ENCODE results near the gene KIF3A.

KIF3A gene

DNA sequence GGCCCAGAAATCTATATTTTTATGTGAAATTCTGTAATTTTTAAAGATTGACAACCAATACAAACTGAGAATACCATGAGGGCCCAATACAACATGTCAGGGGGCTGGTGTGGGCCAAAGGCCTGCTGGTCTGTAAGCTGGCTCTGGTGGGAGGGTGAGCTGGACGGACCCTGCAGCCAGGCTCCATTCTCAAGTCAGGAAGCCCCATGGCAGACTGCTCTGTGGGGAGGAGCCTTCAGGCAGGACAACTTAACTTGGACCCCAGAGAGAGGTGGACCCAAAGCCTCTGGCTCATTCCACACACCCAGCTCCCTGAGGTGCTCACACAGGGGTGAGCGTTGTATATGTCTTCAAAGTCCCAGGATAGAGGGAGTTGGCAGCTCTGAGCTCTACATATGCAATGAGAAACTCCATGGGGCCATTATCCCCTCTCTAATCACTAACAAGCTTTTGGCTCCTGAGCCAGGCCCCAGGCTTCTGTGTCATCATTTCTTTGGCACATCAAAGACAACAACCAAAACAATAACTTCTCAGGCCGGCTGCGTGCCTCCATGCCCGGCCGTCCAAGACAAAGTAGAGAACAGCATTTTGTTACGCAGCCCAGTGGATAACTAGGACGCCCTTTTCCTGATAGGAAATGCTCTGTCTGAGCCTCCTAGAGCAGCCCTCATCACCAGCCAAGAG, 33.3 kb upstream of the KIF3A start:
- DNase-seq, result no peak

DNA sequence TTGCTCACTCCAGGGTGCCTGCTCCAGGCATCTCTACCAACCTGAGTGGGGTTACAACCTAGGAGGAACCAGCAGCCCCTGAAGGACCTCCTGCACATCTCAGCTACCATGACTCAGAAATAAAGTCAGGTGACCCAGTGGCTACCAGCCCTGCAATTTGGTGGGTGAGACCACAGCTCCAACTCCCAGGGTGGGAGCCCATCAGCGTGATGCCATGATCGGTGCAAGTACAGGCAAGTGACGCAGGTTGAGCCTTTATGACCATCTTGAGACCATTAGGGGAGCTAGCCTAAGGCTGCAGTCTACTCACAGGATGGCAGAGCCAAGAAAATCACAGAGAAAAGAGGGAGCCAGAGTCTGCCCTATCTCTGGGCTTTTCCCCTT, 31.1 kb upstream of the KIF3A start:
- DNase-seq, result no peak

DNA sequence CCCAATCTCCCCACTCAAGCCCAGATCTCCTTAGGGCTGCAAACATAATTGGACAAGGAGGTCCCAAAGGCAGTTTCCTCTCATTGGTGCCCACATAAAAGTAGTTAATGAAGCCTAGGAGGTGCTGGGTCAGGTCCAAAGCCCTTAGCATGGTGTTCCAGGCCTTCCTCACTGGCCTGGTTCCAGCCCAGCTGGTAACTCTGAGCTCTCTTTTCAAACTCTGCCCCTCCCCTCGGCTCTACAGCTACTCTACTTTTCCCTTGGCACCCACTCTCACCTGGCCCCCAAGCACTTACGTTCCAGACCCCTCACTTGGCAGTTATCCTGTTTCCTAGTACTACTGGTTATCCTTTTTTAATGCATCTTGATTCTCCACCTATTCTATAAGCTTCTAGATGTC, 29.8 kb upstream of the KIF3A start:
- DNase-seq, result no peak

DNA sequence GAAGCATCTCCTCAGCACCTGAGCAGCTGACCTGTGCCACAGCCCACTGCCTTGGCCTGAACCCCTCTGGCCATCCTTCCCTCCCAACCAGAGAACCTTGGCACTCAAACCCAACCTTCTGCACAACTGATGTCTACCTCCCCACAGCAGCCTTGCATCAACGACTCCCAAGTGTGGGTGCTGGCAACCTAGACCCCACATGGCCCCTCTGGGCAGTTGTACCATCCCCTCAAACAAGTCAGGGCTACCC, 29.4 kb upstream of the KIF3A start:
- no peak for DNase-seq

DNA sequence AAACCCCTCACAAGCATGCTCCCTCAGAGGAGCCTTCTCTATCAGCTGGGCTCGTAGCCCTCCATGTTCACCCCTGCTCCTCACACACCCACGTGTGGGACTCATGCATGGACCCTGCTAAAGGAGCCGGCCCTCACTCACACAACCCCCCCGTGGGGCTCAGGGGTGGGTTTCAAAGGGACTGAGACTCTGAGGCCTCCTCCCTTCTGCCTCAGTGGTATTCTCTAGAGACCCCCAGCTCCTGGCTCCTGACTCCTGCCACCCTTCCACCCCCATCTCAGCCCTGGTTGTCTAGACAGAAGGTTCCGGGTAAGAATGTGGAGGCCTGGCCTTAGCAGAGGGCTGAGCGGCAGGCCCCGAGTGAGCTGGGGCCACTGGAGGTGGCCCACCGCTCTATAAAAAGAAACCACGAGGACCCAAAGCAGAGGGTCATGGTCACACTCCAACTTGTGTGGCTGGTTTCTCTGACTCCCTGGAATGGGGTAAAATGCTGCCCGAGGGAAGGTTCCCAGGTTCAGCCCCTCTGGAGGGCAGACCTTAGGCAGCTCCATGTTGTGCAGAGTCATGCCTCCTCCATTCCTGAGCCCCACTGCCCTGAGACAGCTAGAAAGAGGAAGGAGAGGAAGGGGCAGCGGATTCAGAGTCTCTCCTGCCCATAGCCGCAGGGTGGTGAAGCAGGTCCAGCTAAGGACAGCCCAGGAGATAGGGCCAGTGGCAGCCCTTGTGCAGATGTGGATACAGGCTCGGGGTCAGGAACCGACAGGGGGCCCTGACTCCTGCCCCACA, 28.9 kb upstream of the KIF3A start:
- DNase-seq, result no peak

DNA sequence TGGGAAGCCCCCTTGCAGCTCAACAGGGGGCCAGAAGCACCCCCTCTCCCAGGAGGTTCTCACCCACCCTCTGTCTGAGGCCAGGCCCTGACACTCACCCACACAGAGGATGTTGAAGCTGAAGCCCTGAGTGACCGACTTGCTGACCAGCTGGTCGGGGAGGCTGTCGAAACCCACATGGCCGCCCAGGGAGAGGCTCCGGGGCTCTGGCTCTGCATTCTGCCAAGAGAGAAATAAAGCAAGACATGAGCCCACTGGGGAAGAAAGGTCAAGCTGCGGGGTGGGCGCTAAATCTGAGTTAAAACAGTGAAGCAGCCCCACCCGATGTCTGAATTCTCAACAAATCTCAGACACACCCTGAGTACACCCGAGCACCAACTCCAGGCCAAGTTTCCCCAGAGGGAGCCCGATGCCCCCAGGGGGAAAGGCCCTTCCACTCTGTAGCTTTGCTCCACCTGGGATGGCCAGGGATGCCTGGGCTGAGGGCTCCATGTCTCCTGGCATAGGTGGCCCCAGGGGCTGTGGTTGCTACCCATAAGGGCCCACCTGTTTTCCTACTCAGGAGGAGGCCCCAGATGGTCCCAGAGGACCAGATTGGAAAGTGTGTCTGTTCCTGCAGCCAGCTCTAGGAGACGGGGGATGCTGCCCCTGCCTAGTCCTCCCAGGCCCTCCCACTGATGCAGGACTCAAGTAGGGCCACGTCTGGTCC, 28.1 kb upstream of the KIF3A start:
- no peak for DNase-seq

DNA sequence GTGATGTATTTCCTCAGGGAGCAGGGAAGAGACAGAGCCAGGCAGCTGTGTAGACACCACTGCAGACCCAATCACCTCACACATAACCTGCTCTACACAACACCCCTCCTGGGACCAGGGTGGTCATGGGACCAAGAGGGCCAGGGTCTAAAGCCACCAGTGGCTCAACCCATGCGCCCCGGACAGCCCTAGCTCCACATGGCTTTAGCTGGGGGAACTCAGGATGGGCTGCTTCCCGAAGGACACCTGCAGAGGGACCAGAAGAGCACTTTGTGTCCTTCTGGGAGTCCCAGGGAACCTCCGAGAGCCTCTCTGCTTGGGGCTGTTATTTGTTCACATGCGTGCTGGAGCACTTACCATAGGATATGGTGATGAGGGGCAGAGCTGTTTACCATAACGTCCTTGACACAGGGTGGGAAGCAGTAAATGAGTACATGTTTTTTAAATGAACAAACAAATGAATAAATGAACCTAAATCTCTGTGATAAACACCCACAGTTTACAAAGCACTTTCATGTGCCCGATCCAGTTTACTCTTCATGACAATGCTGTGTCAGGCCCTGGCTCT, 27.4 kb upstream of the KIF3A start:
- no peak for DNase-seq

DNA sequence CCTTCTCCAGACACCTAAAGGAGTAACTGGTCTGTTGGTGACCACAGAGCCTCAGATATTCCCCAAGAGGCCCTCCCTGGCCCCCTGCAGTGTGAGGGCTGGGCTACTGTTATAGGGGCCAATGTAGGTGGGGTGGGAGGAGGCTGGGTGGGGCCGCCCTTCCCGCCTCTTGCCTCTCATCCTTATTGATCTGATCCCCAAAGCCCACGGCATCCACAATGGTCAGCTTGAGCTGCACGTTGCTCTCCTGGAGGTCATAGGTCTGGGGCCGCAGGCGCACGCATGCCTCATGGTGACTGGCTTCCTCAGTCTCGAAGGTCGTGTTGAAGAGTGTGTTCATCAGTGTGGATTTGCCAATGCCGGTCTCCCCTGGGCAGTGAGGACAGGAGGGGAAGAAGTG, 26.7 kb upstream of the KIF3A start:
- DNase-seq, result no peak

DNA sequence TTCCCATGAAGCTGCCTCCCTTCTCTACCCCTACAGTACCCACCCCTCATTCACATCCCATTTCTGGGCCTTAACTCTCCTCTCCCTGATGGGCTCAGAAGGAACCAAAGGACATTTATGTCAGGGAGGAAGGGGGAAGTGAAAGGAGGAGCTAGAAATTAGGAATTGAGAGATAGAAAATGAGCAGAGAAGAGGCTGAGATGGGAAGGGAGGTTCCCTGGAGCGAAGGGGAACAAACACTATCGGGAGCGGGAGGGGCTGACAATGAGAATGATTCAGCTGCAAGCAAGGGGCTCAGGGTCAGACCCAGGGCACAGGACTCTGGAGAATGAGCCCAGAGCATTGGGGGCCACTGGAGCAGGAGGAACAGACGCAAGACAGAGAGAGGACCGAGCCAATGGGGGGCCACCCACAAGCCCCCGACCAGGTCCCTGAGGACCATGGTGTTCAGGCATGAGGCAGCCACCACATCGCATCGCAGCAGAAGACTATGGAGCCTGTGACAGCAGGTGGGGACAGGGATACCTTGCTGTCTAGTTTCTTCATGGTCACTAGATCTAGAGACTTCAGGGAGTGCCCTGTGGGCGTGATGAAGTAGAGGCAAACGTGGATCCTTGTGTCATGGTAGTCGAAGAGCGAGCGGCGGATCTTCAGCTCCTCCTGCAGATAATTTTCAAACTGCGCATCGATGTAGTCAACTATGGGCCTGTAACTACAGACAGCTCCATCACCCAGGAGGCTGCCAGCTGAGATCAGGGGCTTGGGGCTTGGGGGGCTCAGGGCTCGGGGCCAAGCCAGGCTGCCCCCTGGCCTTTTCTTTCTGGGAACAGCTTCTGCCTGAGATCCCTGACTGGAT, 26.1 kb upstream of the KIF3A start:
- DNase-seq, result peak; percentile 45 to 53 (median 47)

DNA sequence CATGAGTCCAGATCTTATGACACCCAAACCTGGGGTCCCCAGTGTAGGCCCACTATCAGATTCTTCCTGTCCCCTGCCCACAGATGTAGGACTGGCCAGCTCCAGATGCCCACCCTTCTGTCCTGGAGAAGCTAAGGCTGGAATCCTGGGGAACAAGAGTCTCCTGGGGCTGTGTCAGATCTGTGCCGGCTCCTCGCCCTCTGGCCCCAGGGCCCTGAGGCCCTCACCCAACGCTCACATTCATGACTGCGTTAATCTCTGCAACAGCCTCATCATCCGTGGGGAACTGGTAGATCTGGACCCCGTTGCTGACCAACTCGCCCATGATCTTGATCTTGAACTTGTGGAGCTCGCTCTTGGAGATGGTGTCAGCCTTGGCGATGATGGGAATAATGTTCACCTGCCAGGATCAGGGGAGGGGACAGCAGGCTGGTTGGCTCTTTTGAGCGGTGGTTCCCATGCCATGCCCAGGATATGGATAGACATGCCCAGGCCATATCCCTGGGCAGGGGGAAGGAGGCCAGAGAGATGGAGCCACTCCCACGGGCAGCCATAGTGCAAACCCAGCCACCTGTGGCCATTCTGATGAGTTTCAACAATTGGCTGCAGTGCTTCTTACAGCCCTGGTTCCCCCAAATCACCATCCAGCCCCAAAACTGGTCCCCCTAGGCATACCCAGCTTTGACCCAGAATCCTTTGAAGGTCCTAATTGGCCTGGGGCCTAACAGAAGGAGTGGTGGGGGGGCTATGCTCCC, 25.1 kb upstream of the KIF3A start:
- DNase-seq, result no peak

DNA sequence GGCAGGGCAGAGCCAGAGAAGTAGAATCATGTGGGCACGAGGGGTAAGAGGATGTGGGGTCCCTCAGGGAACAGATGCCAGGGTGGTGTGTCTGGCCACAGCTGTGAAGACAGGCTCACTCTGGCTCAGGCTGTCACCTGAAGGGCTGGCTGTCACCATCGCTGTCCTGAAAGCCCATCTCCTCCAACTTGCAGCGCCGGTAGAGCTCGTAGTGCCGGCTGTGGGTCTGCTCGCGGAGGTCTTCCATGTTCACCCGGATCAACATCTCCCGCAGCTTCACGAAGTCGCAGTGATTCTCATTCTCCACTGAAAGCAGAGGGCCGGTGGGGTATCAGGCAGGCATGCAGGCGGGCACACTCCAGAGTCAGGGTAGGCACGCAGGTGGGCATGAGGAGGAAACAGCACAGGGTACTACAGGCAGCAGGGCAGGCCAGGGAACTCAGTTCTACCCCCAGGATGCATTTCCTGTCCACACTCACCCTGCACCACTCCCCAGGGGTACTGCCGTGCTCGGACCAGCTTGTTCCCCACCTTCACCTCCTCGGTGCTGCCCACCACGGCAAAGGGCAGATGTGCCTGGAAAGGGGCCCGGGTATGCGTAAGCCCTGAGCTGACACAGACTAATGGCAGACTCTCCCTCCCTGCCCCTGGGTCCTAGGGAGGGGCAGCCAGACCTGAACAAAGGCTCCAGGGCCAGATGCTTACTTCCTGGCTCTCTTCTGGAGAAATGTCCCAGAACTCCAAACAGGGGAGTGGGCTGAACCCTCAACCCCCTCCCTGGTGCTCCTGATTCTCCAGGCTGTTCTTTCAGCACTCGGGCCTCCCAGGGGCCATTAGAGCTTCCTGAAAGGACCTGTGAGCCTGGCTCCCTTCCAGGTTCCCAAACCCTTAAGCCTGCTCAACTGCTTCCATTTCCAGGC, 24.2 kb upstream of the KIF3A start:
- no peak for DNase-seq

DNA sequence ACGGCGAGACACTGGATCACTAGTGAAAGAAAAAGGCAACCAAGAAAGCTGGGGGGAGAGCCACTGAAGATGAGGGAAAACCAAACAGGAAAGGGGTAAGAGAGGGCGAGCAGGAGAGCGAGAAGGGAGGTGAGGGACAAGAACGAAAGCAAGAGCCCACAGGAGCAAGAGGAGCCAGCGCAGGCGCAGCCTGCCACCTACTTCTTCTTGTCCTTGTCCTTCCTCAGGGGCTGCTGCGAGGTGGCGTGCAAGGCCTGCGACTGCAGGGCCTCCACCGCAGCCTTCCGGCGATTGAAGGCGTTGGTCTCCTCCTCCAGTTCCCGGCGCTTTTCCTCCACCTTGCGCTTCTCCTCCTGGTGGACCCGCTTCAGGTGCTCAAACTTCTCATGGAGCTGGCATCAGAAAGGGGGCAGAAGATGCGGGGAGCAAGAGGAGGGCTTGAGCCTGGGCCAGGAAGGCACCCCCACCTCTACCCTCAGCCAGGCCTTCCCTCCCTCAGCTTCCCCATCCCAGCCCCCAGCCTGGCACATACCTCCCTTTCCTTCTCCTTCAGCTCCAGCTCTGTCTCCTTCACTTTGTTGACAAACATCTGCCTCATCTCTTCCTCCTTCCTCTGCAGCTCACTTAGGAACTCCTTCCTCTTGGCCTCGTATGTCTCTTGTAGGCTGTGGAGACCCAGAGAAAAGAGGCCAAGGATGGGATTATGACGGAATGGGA, 23.4 kb upstream of the KIF3A start:
- DNase-seq, result no peak

DNA sequence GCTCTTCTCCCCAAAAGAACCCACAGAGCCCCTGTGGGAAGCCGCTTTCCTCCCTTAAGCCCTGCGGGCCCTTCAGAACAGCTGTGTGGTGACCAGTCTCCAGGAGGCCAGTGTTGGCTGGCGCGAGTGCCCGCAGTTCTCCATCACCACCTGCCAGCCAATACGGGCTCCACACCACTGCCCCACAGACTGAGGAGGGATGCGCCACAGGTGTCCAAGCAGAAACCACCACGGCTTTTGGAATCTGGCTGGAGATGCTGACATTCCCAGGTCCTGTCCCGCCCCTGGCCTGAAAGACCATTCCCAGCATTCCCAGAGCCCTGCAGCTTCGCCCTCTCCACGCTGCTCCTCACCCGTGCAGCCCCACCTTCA, 22.7 kb upstream of the KIF3A start:
- DNase-seq, result no peak

DNA sequence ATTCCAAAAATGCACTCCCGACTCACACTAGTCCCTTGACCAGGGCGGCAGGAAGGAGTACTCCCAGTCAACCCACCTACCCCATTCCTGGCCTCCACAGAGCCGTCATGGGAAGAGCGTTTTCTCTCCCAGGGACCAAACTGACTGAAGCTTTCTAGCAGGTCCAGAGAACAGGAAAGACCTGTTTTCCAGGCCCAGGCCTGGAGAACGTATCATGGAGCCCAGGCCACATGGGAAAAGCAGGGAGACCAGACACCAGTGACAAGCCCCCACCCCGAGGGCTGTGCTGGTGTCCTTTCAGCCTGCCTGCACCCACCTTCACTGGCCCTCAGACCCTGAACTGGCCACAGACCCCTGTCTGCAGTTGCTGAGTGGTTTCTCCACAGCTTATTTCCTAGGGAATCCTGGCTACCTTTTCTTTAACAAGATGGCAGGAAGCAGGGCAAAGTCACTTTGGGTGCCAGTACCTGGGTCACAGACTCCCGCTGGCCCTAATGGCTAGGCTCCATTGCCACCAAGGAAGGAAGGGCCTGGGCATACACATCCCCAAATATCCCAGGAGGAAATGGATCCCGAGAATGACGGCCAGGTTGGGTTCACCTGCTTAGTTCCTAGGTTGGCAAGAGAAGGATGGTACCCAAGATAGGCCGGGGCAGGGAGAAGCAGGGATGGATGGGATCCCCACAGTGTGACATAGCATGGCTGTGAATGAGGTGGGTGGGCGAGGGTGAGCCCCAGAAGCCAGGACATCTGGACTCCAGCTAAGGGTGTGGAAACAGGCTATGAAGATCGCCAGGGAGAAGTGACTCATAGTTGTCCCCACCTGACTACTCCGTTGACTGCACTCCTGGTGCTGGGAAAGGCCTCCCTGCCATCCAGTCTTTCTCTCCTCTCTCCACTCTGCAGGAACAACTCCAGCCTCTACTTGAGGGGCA, 22.0 kb upstream of the KIF3A start:
- DNase-seq, result no peak

DNA sequence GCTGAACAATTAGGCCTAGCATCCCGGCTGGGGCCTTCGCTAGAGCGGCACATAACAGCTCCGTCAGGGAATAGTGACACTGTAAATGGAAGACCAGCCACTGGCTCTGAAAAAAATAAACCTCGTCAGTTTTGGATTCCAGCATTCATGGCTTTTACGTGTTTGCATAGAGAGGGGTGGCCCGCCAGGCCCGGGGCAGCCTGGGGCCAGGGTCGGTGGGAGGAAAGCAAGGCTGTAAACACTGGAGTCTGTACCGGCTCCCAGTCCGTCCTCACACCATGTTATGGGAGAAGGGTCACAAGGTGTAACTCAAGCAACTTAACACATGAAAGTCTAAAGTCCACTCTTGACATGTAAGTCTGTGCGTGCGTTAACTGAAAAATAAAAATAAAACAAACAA, 21.1 kb upstream of the KIF3A start:
- DNase-seq, result no peak

DNA sequence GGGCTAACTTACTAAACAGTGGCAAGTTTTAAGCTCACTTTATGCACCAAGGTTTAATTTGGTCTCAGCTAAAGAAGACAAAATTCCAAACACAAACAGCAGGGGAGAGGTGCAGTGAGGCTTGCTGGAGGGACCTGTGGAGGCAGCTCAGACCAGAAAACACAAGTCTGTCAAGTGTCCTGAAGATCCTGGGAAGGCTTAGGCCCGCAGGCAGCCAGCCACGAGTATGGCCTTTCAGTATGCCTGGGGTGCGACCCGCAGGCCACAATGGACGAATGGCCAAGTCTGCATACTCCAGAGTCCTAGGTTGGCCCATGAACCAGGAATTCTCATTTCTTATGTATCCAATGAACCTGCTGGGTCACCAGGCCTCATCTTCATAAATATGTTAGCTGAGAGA, 19.2 kb upstream of the KIF3A start:
- DNase-seq, result no peak

DNA sequence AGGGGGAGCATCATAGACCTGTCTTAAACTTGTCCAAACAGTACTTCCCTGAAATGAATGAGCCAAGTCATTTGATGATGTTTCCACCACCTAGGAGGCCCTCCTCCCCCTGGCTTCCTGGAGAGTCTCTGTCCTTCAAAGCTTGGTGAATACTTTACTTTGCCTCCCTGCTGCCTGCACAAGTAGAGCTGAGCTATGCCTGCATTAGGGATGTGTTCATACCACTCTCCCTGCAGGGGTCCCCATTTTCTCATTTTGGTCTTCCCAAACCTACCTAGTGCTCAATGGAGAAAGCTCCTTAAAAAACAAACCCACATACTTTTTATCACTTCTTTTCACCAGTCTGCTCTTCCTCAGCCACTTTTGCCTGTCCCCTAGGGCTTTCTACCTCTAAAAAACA, 17.6 kb upstream of the KIF3A start:
- DNase-seq, result peak in 2 of 3 donors; percentile 18 to 27

DNA sequence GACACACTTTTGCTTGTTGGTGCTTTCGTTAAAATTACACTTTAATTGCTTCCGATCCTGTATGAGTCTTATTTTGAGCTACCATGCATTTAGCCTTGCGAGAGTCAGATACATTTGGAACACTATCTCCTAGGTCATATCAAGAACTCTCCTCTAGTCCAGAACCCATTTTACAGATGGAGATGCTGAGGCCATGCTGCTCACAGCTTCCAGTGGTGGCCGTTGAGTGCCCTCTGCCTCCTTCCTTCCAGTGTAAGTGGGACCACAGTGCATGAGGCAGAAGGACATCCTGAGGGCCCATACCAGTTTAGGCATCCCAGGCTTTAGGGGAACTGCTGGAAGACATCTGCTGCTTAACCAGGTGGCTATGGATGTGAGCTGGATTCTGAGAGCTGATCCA, 16.8 kb upstream of the KIF3A start:
- no peak for DNase-seq

Data from suppressor macrophage treated with lipopolysaccharide for 1 hour (primary cell).